Measurements from ENCODE around the gene TSHZ1.

- TF ChIP-seq, protein P1, sequence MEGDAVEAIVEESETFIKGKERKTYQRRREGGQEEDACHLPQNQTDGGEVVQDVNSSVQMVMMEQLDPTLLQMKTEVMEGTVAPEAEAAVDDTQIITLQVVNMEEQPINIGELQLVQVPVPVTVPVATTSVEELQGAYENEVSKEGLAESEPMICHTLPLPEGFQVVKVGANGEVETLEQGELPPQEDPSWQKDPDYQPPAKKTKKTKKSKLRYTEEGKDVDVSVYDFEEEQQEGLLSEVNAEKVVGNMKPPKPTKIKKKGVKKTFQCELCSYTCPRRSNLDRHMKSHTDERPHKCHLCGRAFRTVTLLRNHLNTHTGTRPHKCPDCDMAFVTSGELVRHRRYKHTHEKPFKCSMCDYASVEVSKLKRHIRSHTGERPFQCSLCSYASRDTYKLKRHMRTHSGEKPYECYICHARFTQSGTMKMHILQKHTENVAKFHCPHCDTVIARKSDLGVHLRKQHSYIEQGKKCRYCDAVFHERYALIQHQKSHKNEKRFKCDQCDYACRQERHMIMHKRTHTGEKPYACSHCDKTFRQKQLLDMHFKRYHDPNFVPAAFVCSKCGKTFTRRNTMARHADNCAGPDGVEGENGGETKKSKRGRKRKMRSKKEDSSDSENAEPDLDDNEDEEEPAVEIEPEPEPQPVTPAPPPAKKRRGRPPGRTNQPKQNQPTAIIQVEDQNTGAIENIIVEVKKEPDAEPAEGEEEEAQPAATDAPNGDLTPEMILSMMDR (IDR thresholded peaks at IDR 0.05; ENCODE audit: poor library complexity, severe bottlenecking): no peak
- TF ChIP-seq POLR2AphosphoS5 (IDR thresholded peaks at IDR 0.05) (no peak), EZH2 (IDR thresholded peaks at IDR 0.05; ENCODE audit: borderline replicate concordance, insufficient read depth, low read length, poor library complexity, severe bottlenecking) (no peak)
Observed at GRCh38 chr18:75212751-75213090, 2.1 kb downstream of the TSHZ1 start.

Data from neural cell (in vitro differentiated cells).